A549 (cell line): Measurements from ENCODE around the gene HELLS.

Experiments
- BHLHE40 ChIP-seq: IDR thresholded peaks from 2 replicates; pipeline ENCODE4 v1.6.1; 2012; ENCODE audit warnings: low read depth, low read length, inconsistent platforms
- CBX8 ChIP-seq: fragments of 200-600 bp; sonication (generic); IDR thresholded peaks from 2 replicates; pipeline ENCODE4 v1.6.1; 2016
- GATA3 ChIP-seq: IDR thresholded peaks from 2 replicates; pipeline ENCODE4 v1.6.1; 2012; ENCODE audit warnings: borderline replicate concordance
- MAZ ChIP-seq: fragments of 150-350 bp; IDR thresholded peaks from 2 replicates; pipeline ENCODE4 v1.6.1; 2014; ENCODE audit warnings: antibody characterized with exemption, low read depth, low read length, borderline replicate concordance
- POLR2A ChIP-seq: IDR thresholded peaks from 2 replicates; pipeline ENCODE4 v1.6.1; 2012; ENCODE audit warnings: mild to moderate bottlenecking, low read length
- RAD21 ChIP-seq, 2 experiments: fragments of >200 bp in 1 of 2; sonication (Bioruptor Twin) in 1 of 2; formaldehyde crosslinking in 1 of 2; IDR thresholded peaks in 1 of 2; conservative IDR thresholded peaks in 1 of 2; 2 replicates in 1 of 2; 3 replicates in 1 of 2; pipeline ENCODE4 v1.6.1; 2012 to 2018; ENCODE audit warnings: inconsistent platforms in 1 of 2
- RCOR1 ChIP-seq: fragments of 150-350 bp; IDR thresholded peaks from 2 replicates; pipeline ENCODE4 v1.6.1; 2014; ENCODE audit warnings: antibody characterized with exemption, low read length, low read depth
- TF ChIP-seq, protein P1 (sequence below): fragments of 250-450 bp; sonication (Bioruptor Pico); IDR thresholded peaks from 2 replicates; pipeline ENCODE4 v1.5.0; 2020; ENCODE audit warnings: low read depth, mild to moderate bottlenecking, moderate library complexity
- TF ChIP-seq, protein P2 (sequence below): fragments of >200 bp; sonication (Bioruptor Twin); formaldehyde crosslinking; IDR thresholded peaks from 3 replicates; pipeline ENCODE4 v1.5.1; 2016
- TF ChIP-seq, protein P3 (sequence below): fragments of 200-600 bp; sonication (generic); IDR thresholded peaks from 2 replicates; pipeline ENCODE4 v1.6.1; 2016; ENCODE audit warnings: antibody characterized with exemption, mild to moderate bottlenecking, moderate library complexity
- TF ChIP-seq, protein P4 (sequence below): fragments of 150-350 bp; IDR thresholded peaks from 2 replicates; pipeline ENCODE4 v1.6.1; 2014; ENCODE audit warnings: low read depth, mild to moderate bottlenecking, low read length
- TF ChIP-seq, protein P5 (sequence below): IDR thresholded peaks from 2 replicates; pipeline ENCODE4 v1.6.1; 2012

DNA sequence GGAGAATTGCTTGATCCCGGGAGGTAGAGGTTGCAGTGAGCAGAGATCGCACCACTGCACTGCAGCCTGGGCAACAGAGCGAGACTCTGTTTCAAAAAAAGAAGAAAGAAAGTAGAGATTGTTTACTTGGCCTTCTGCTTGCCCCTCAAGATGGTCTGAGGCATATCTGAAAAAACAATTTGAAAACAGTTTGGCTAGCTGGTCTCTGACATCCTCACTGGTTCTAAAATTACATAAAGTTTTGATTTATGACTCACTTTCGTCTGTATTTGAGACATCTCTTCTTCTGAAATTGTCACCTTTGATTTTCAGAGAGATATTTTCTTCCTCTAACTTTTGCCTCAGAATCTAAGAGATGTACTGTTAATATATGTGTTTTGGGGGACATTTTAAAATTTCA is 49.6 kb upstream of the HELLS start:
- TF ChIP-seq, protein P1, sequence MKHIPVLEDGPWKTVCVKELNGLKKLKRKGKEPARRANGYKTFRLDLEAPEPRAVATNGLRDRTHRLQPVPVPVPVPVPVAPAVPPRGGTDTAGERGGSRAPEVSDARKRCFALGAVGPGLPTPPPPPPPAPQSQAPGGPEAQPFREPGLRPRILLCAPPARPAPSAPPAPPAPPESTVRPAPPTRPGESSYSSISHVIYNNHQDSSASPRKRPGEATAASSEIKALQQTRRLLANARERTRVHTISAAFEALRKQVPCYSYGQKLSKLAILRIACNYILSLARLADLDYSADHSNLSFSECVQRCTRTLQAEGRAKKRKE, result no peak
- TF ChIP-seq, protein P2, sequence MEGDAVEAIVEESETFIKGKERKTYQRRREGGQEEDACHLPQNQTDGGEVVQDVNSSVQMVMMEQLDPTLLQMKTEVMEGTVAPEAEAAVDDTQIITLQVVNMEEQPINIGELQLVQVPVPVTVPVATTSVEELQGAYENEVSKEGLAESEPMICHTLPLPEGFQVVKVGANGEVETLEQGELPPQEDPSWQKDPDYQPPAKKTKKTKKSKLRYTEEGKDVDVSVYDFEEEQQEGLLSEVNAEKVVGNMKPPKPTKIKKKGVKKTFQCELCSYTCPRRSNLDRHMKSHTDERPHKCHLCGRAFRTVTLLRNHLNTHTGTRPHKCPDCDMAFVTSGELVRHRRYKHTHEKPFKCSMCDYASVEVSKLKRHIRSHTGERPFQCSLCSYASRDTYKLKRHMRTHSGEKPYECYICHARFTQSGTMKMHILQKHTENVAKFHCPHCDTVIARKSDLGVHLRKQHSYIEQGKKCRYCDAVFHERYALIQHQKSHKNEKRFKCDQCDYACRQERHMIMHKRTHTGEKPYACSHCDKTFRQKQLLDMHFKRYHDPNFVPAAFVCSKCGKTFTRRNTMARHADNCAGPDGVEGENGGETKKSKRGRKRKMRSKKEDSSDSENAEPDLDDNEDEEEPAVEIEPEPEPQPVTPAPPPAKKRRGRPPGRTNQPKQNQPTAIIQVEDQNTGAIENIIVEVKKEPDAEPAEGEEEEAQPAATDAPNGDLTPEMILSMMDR, result no peak
- no peak for TF ChIP-seq CBX8
- no peak for TF ChIP-seq BHLHE40
- TF ChIP-seq, protein P3, sequence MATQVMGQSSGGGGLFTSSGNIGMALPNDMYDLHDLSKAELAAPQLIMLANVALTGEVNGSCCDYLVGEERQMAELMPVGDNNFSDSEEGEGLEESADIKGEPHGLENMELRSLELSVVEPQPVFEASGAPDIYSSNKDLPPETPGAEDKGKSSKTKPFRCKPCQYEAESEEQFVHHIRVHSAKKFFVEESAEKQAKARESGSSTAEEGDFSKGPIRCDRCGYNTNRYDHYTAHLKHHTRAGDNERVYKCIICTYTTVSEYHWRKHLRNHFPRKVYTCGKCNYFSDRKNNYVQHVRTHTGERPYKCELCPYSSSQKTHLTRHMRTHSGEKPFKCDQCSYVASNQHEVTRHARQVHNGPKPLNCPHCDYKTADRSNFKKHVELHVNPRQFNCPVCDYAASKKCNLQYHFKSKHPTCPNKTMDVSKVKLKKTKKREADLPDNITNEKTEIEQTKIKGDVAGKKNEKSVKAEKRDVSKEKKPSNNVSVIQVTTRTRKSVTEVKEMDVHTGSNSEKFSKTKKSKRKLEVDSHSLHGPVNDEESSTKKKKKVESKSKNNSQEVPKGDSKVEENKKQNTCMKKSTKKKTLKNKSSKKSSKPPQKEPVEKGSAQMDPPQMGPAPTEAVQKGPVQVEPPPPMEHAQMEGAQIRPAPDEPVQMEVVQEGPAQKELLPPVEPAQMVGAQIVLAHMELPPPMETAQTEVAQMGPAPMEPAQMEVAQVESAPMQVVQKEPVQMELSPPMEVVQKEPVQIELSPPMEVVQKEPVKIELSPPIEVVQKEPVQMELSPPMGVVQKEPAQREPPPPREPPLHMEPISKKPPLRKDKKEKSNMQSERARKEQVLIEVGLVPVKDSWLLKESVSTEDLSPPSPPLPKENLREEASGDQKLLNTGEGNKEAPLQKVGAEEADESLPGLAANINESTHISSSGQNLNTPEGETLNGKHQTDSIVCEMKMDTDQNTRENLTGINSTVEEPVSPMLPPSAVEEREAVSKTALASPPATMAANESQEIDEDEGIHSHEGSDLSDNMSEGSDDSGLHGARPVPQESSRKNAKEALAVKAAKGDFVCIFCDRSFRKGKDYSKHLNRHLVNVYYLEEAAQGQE, result no peak
- TF ChIP-seq, protein P4, sequence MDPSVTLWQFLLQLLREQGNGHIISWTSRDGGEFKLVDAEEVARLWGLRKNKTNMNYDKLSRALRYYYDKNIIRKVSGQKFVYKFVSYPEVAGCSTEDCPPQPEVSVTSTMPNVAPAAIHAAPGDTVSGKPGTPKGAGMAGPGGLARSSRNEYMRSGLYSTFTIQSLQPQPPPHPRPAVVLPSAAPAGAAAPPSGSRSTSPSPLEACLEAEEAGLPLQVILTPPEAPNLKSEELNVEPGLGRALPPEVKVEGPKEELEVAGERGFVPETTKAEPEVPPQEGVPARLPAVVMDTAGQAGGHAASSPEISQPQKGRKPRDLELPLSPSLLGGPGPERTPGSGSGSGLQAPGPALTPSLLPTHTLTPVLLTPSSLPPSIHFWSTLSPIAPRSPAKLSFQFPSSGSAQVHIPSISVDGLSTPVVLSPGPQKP, result no peak
- TF ChIP-seq POLR2A, result no peak
- TF ChIP-seq MAZ, result no peak
- TF ChIP-seq RAD21 (conservative IDR thresholded peaks at IDR 0.05 in 1 of 2, IDR thresholded peaks at IDR 0.05 in 1 of 2), result no peak
- no peak for TF ChIP-seq RCOR1
- TF ChIP-seq GATA3, result no peak
- TF ChIP-seq, protein P5, sequence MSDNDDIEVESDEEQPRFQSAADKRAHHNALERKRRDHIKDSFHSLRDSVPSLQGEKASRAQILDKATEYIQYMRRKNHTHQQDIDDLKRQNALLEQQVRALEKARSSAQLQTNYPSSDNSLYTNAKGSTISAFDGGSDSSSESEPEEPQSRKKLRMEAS, result no peak
